Heart right ventricle (tissue), 16 donors: ENCODE data around the gene REG1B. TPM values are rescaled to one million over a fixed set of nuclear protein-coding genes. Genes with fewer than 3 reads are reported as not detected.

ENCODE experiments used
- ATAC-seq, 8 donors: fragments of 200-7000 bp; cut with Tn5 transposase; one replicate each; pipeline ENCODE4 v1.9.1; 2020; ENCODE audit warnings: mild to moderate bottlenecking in 8 of 8, moderate library complexity in 8 of 8, moderate number of reproducible peaks in 1 of 8
- DNase-seq, 2 donors: peaks; one replicate each; pipeline ENCODE4 v3.0.0-alpha.2; 2020
- H3K27ac ChIP-seq, 10 donors: fragments of 200-600 bp; sonication (generic) in 2 of 10; one replicate each; pipeline versions ENCODE4 v1.5.0 to v1.8.0; 2020 to 2022; ENCODE audit warnings: mild to moderate bottlenecking in 3 of 10
- H3K27me3 ChIP-seq, 7 donors: fragments of 200-600 bp; one replicate each; pipeline ENCODE4 v1.8.0; 2021 to 2022; ENCODE audit warnings: mild to moderate bottlenecking in 2 of 7
- H3K36me3 ChIP-seq, 9 donors: fragments of 200-600 bp; sonication (generic) in 1 of 9; one replicate each; pipeline versions ENCODE4 v1.5.0 to v1.8.0; 2020 to 2022; ENCODE audit warnings: mild to moderate bottlenecking in 2 of 9
- H3K4me1 ChIP-seq, 9 donors: fragments of 200-600 bp; sonication (generic) in 1 of 9; one replicate each; pipeline versions ENCODE4 v1.5.0 to v1.8.0; 2020 to 2022; ENCODE audit warnings: mild to moderate bottlenecking in 4 of 9
- H3K4me3 ChIP-seq, 10 donors: fragments of 200-600 bp; sonication (generic) in 2 of 10; one replicate each; pipeline versions ENCODE4 v1.5.0 to v1.8.0; 2020 to 2022; ENCODE audit warnings: mild to moderate bottlenecking in 7 of 10, moderate library complexity in 2 of 10
- H3K9me3 ChIP-seq, 11 donors: fragments of 200-600 bp in 10 of 11; sonication (generic) in 2 of 11; one replicate each; pipeline versions ENCODE4 v1.5.0 to v1.8.0; 2013 to 2022; ENCODE audit warnings: mild to moderate bottlenecking in 2 of 11, control low read depth in 1 of 11, moderate library complexity in 1 of 11
- CTCF ChIP-seq, 9 donors: fragments of 200-600 bp; sonication (generic) in 2 of 9; IDR thresholded peaks; one replicate each; pipeline versions ENCODE4 v1.5.0 to v1.8.0; 2021 to 2022; ENCODE audit warnings: antibody characterized with exemption in 9 of 9, mild to moderate bottlenecking in 5 of 9, moderate library complexity in 1 of 9
- WGBS, 2 donors: extraction: QIAGEN DNeasy Blood & Tissue Kit; methylation state at CpG; one replicate each; pipeline ENCODE4 v1.1.7; 2013; ENCODE audit warnings: inconsistent platforms in 1 of 2; 5-methylcytosine and 5-hydroxymethylcytosine counted together
- intact Hi-C, 10 donors: fragments of 100-400 bp; cut with DNase I; formaldehyde crosslinking; loops; one replicate each; pipeline versions ENCODE4 v1.11.1 to v1.14.2; 2022
- polyA plus RNA-seq, 2 donors: library from polyadenylated mRNA; stranded (reverse); fragments of 200-250 nt; gene quantifications; one replicate each; pipeline ENCODE4 v1.2.3, GENCODE V29; 2013
- total RNA-seq, 10 donors: library from RNA; stranded (reverse); fragmentation: NEBNext Ultra II Directional in 3 of 10; extraction: Animal tissue kit (Norgen Biotek cat#: 25700) in 3 of 10; gene quantifications; one replicate each; pipeline versions ENCODE4 v1.2.1 to v1.2.4, GENCODE V29; 2021 to 2023
- donor health status: Arrhythmogenic right ventricular cardiomyopathy.
- donor health status: ischemic (EF 13 %, LVEDD 7.1; RV severe dilation, severe dysfunction).
- donor health status: healthy with polysubstance abuse.
- donor health status: DM: no; HTN: yes; CAD: no.
- donor health status: DM: no; HTN: no; CAD: no.
- donor health status: ischemic (EF 25% LVEDD 6.9; RV normal size, moderate dysfunction).
- donor health status: ischemic (EF 25% LVEDD 5.7; RV mildly dilated, moderate dysfunction).
- donor health status: healthy.
- donor health status: DM: yes; HTN: yes; CAD: no.
- donor health status: Ischemic cardiomyopathy.
- donor health status: ischemic (EF 35%, LVEDD 5.7; RV mildly dilated, moderate dysfunction).
- donor health status: nonischemic (EF 11% LVEDD 7.7; RV severe dilation, severe dysfunction).
- donor health status: DM: yes; HTN: yes; CAD: no.
- donor health status: PGD.
- donor health status: ischemic (EF 29% LVEDD 5.4; RV normal size, mild dysfunction).
- donor health status: nonischemic (EF 23%, LVEDD 6.1; RV moderate dilation, normal function).

REG1B gene
- total and polyA plus RNA-seq, 12 donors, result 0.23 to 0.49 (median 0.44) TPM; not detected in 8

GRCh38 chr2:79120194-79120713 lies 32.5 kb upstream of the REG1B start, which contains the start of gene REG1A:
Gene REG1A (plus strand): TSS chr2:79120488. CDS start chr2:79120862, 374 bp downstream.
- Histone ChIP-seq H3K4me1 (no peaks in the 10 kb centered on the region), H3K4me3 (no peak within 1 kb of the TSS), H3K27ac (no peak within 1 kb of the TSS), H3K36me3 (no peaks in the 10 kb centered on the region), H3K9me3 (peaks cover 0 to 8% (median 0%) of the 10 kb centered on the region in 11 donors), H3K27me3 (no peaks in the 10 kb centered on the region)
- TF ChIP-seq CTCF (IDR thresholded peaks at IDR 0.05), result no peak
- intact Hi-C loops, result no loop called here
- ATAC-seq (no peak), DNase-seq (no peak)
- WGBS, 2 donors, result 64% methylated on average over 6 of the region's 6 CpGs

- Histone ChIP-seq H3K4me1 (no peaks in the 10 kb centered on the region), H3K27me3 (no peaks in the 10 kb centered on the region), H3K4me3 (no peak overlapping the region), H3K36me3 (no peaks in the 10 kb centered on the region), H3K9me3 (peaks cover 0 to 12% (median 0%) of the 10 kb centered on the region in 11 donors), H3K27ac (no peak overlapping the region)
- DNase-seq, result no peak
- intact Hi-C loops, result loop anchor here in 1 of 10 donors (1.0 kb wide), 1 partner anchor 14 kb away; no protein-coding TSS in a partner anchor
- 50 to 51% methylated on average over 2 of the region's 2 CpGs for WGBS, 2 donors
- TF ChIP-seq CTCF (IDR thresholded peaks at IDR 0.05), result no peak
- no peak for ATAC-seq
These were observed 29.5 kb upstream of the REG1B start for GRCh38 chr2:79116997-79117928.

DNA sequence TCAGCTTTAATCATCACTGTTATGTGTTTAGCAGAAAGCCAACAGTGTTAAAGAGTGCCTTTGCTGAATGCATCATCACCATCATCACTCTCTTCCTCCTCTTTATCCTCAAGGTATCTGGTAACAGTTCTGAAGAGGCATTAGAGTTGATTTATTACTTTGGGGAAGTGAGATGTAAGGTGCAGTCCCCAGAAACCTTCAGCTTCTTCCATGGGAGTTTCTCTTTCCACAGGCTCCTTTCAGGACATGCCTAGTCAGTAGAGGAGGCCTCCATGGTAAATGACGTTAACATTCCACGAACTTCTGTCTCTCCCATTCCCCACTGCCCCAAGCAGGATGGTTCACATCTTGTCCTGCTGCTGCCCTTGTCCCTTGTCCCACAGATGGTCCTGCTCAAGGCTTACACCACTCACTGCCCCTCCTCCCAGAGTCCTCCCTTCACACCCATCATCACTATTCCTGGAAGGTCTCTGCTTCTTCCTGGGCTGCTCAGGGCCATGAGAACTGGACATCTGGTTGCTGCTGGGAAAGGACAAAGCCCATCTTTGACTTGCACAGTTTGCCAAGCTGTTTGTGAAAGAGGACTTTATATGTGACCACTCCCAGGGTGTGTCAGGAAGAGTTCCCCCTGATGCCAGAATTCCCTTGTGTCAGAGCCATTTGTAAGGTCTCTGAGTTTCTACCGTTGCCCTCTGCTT lies 27.2 kb upstream of the REG1B start:
- no peaks in the 10 kb centered on the region for H3K36me3 ChIP-seq
- ATAC-seq (peak in 3 of 8 donors; percentile 62 to 91 (median 86)), DNase-seq (no peak)
- H3K4me3 ChIP-seq, result no peak overlapping the region
- H3K27ac ChIP-seq, result no peak overlapping the region
- no peaks in the 10 kb centered on the region for H3K27me3 ChIP-seq
- intact Hi-C loops, result no loop called here
- H3K4me1 ChIP-seq, result no peaks in the 10 kb centered on the region
- WGBS, 2 donors, result 50 to 54% methylated on average over 3 of the region's 3 CpGs
- peaks cover 0 to 16% (median 0%) of the 10 kb centered on the region in 11 donors for H3K9me3 ChIP-seq
- TF ChIP-seq CTCF (IDR thresholded peaks at IDR 0.05), result no peak

GRCh38 chr2:79112269-79112668 lies 24.5 kb upstream of the REG1B start:
- intact Hi-C loops, result no loop called here
- Histone ChIP-seq H3K27me3 (no peaks in the 10 kb centered on the region), H3K4me3 (no peak overlapping the region), H3K36me3 (no peaks in the 10 kb centered on the region), H3K4me1 (no peaks in the 10 kb centered on the region), H3K27ac (no peak overlapping the region), H3K9me3 (peaks cover 0 to 14% (median 0%) of the 10 kb centered on the region in 11 donors)
- TF ChIP-seq CTCF (IDR thresholded peaks at IDR 0.05), result no peak
- no peak for ATAC-seq
- no peak for DNase-seq
- WGBS, 2 donors, result 94% methylated on average over 3 of the region's 3 CpGs
